HepG2 (cell line): ENCODE data around the gene ABCC1. TPM values are rescaled to one million over a fixed set of nuclear protein-coding genes. Genes with fewer than 3 reads are reported as not detected.

Source experiments
- ATAC-seq: fragments of 200-7000 bp; cut with Tn5 transposase; 3 replicates; pipeline ENCODE4 v1.9.1; 2020; ENCODE audit warnings: mild to moderate bottlenecking, moderate library complexity
- BruUV-seq: library from RNA; stranded (reverse); fragments of 400-500 nt; replicated peaks from 2 replicates; lab custom pipeline; 2021; lab: Mats Ljungman, UMichigan
- CTCF ChIA-PET: fragments of 300-600 bp; formaldehyde crosslinking; extraction: SDS; loops from one replicate; lab custom pipeline; 2021; ENCODE audit warnings: low total read pairs, inconsistent platforms, low intra/inter-chr PET ratio; lab: Yijun Ruan, JAX
- POLR2A ChIA-PET: fragments of 350-600 bp; sonication (Branson Sonifier 250); formaldehyde crosslinking; loops from one replicate; lab custom pipeline; 2020; ENCODE audit warnings: antibody characterized with exemption, inconsistent platforms; lab: Yijun Ruan, JAX
- DNase-seq: peaks from one replicate; pipeline ENCODE4 v3.0.0-alpha.2; 2015; ENCODE audit warnings: low spot score
- FAIRE-seq: peaks from 3 replicates; lab custom pipeline; 2011; peaks lifted over from hg19 to GRCh38; lab: Jason Lieb, UNC
- H2AFZ ChIP-seq: one replicate; pipeline ENCODE4 v1.6.1; 2011; ENCODE audit warnings: low read length, inconsistent platforms
- H3K27ac ChIP-seq: fragments of 300-600 bp; 3 replicates; pipeline ENCODE4 v1.8.0; 2011; ENCODE audit warnings: mixed run types, mild to moderate bottlenecking, mixed read lengths, low read length, inconsistent platforms; ENCODE audit not compliant: insufficient read depth; ENCODE audit errors: extremely low read length
- H3K27me3 ChIP-seq, 2 experiments: fragments of 200-600 bp in 1 of 2; 2 replicates in 1 of 2; 3 replicates in 1 of 2; pipeline versions ENCODE4 v1.6.0 to v1.8.0; 2011; ENCODE audit warnings: low read length in 2 of 2, mild to moderate bottlenecking in 2 of 2, moderate library complexity in 2 of 2, inconsistent platforms in 1 of 2; ENCODE audit not compliant: insufficient read depth in 2 of 2, control insufficient read depth in 1 of 2
- H3K36me3 ChIP-seq, 2 experiments: fragments of 200-600 bp in 1 of 2; replicated peaks in 1 of 2; 2 replicates in 1 of 2; 3 replicates in 1 of 2; pipeline versions ENCODE4 v1.5.1 to v1.8.0; 2011; ENCODE audit warnings: low read length in 2 of 2, inconsistent platforms in 1 of 2; ENCODE audit not compliant: insufficient read depth in 2 of 2, control insufficient read depth in 1 of 2
- H3K4me1 ChIP-seq: 2 replicates; pipeline ENCODE4 v1.5.1; 2012; ENCODE audit warnings: low read length, inconsistent platforms; ENCODE audit not compliant: insufficient read depth
- H3K4me2 ChIP-seq: 2 replicates; pipeline ENCODE4 v1.6.0; 2011; ENCODE audit warnings: low read depth, low read length, inconsistent platforms
- H3K4me3 ChIP-seq, 3 experiments: fragments of 200-600 bp in 1 of 3; sonication (generic), shearing (Covaris generic) in 1 of 3; replicated peaks in 1 of 3; 2 replicates each; pipeline ENCODE4 v1.5.1; 2011 to 2016; ENCODE audit warnings: low read length in 3 of 3, inconsistent platforms in 2 of 3, low read depth in 2 of 3, mild to moderate bottlenecking in 2 of 3, control low read depth in 1 of 3, mixed read lengths in 1 of 3; ENCODE audit not compliant: insufficient read depth in 1 of 3
- H3K79me2 ChIP-seq: one replicate; pipeline ENCODE4 v1.6.1; 2011; ENCODE audit warnings: low read length, inconsistent platforms; ENCODE audit not compliant: insufficient read depth
- H3K9ac ChIP-seq: 2 replicates; pipeline ENCODE4 v1.6.0; 2011; ENCODE audit warnings: mild to moderate bottlenecking, low read depth, low read length, inconsistent platforms; ENCODE audit not compliant: insufficient read depth
- H3K9me3 ChIP-seq: 2 replicates; pipeline ENCODE4 v1.5.1; 2012; ENCODE audit warnings: mild to moderate bottlenecking, low read length
- H4K20me1 ChIP-seq: 2 replicates; pipeline ENCODE4 v1.6.0; 2011; ENCODE audit warnings: inconsistent platforms, mild to moderate bottlenecking, low read length, moderate library complexity; ENCODE audit not compliant: insufficient read depth
- DR1 ChIP-seq: sonication (generic); formaldehyde crosslinking; IDR thresholded peaks from 2 replicates; pipeline ENCODE4 v1.8.0; 2021; ENCODE audit warnings: mild to moderate bottlenecking, missing genetic modification reagents, inconsistent platforms
- ZNF687 ChIP-seq: sonication (generic); formaldehyde crosslinking; IDR thresholded peaks from 2 replicates; pipeline ENCODE4 v1.5.1; 2020; ENCODE audit warnings: mild to moderate bottlenecking, missing genetic modification reagents, moderate library complexity
- WGBS: methylation state at CpG from one replicate; pipeline ENCODE4 v1.1.6; 2017; ENCODE audit warnings: low lambda C conversion rate; 5-methylcytosine and 5-hydroxymethylcytosine counted together
- in situ Hi-C: cut with HindIII; loops from 2 replicates; pipeline ENCODE4 v1.10.0; 2017; ENCODE audit warnings: low pct_unique_long_range_greater_than_20kb; ENCODE audit not compliant: extremely low pct_ligation_motif_present
- intact Hi-C: fragments of 100-400 bp; cut with micrococcal nuclease; formaldehyde crosslinking; loops from one replicate; pipeline ENCODE4 v1.10.0; 2022; ENCODE audit not compliant: unreplicated experiment
- polyA plus RNA-seq, 8 experiments: library from polyadenylated mRNA; depleted of rRNA in 3 of 8; stranded (reverse) in 7 of 8; unstranded in 1 of 8; fragments of >200 nt; fragmentation: Illumina TruSeq in 4 of 8; extraction: Trizol in 4 of 8; gene quantifications; 2 replicates each; pipeline versions ENCODE4 v1.2.1 to v1.2.3, GENCODE V29; 2011 to 2016; ENCODE audit warnings: low read depth in 4 of 8, missing spikeins in 1 of 8, mixed read lengths in 1 of 8; ENCODE audit not compliant: insufficient read depth in 1 of 8
- total RNA-seq, 5 experiments: library from RNA; depleted of rRNA; stranded (reverse); fragments of >200 nt; fragmentation: Illumina TruSeq; extraction: Trizol; gene quantifications; 2 replicates each; pipeline ENCODE4 v1.2.3, GENCODE V29; 2016; ENCODE audit warnings: low read depth in 1 of 5
- TF ChIP-seq, protein P1 (sequence below): sonication (generic); formaldehyde crosslinking; IDR thresholded peaks from 2 replicates; pipeline ENCODE4 v1.4.0; 2020; ENCODE audit warnings: mild to moderate bottlenecking, missing genetic modification reagents

The ABCC1 gene
- total and polyA plus RNA-seq, 2 of the 13 experiments (the other 11 are each of a cell fraction or from before 2014, with no cell fraction given) = 13.0 to 30.6 TPM

- no peak overlapping the region for H3K4me2 ChIP-seq
- no peak overlapping the region for H3K27ac ChIP-seq
- H3K4me3 ChIP-seq = no peak overlapping the region
- ChIA-PET POLR2A (no interaction called here), CTCF (no interaction called here)
- H3K79me2 ChIP-seq = no peaks in the 10 kb centered on the region
- no peaks in the 10 kb centered on the region for H3K4me1 ChIP-seq
- H3K27me3 ChIP-seq = no peaks in the 10 kb centered on the region
- intact Hi-C loops (loop anchor here (5.0 kb wide), 1 partner anchor 423 kb away; no protein-coding TSS in a partner anchor), in situ Hi-C loops (no loop called here)
- peaks cover 54 to 76% of the 10 kb centered on the region in 2 experiments for H3K36me3 ChIP-seq
- no TSS peak for BruUV-seq
- H3K9me3 ChIP-seq = no peaks in the 10 kb centered on the region
- no peak for DNase-seq
- H3K9ac ChIP-seq = no peak overlapping the region
- ATAC-seq = no peak
- H4K20me1 ChIP-seq = peaks cover 11% of the 10 kb centered on the region; the same call in 1 of the 2 replicates
- no peak overlapping the region for H2AFZ ChIP-seq
- no peak for FAIRE-seq
- TF ChIP-seq, protein P1, sequence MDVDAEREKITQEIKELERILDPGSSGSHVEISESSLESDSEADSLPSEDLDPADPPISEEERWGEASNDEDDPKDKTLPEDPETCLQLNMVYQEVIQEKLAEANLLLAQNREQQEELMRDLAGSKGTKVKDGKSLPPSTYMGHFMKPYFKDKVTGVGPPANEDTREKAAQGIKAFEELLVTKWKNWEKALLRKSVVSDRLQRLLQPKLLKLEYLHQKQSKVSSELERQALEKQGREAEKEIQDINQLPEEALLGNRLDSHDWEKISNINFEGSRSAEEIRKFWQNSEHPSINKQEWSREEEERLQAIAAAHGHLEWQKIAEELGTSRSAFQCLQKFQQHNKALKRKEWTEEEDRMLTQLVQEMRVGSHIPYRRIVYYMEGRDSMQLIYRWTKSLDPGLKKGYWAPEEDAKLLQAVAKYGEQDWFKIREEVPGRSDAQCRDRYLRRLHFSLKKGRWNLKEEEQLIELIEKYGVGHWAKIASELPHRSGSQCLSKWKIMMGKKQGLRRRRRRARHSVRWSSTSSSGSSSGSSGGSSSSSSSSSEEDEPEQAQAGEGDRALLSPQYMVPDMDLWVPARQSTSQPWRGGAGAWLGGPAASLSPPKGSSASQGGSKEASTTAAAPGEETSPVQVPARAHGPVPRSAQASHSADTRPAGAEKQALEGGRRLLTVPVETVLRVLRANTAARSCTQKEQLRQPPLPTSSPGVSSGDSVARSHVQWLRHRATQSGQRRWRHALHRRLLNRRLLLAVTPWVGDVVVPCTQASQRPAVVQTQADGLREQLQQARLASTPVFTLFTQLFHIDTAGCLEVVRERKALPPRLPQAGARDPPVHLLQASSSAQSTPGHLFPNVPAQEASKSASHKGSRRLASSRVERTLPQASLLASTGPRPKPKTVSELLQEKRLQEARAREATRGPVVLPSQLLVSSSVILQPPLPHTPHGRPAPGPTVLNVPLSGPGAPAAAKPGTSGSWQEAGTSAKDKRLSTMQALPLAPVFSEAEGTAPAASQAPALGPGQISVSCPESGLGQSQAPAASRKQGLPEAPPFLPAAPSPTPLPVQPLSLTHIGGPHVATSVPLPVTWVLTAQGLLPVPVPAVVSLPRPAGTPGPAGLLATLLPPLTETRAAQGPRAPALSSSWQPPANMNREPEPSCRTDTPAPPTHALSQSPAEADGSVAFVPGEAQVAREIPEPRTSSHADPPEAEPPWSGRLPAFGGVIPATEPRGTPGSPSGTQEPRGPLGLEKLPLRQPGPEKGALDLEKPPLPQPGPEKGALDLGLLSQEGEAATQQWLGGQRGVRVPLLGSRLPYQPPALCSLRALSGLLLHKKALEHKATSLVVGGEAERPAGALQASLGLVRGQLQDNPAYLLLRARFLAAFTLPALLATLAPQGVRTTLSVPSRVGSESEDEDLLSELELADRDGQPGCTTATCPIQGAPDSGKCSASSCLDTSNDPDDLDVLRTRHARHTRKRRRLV (CRISPR knock-in tag) = no peak
- no peak for TF ChIP-seq DR1 (CRISPR knock-in tag)
- TF ChIP-seq ZNF687 (CRISPR knock-in tag) = 0 out of 2 replicates have a peak, but pooled peaks have one; percentile 12
- WGBS = 85% methylated on average over 8 of the region's 8 CpGs
Observed at GRCh38 chr16:16189842-16190241, 240.4 kb downstream of the ABCC1 start.
